GM12891 (cell line): ENCODE results near the gene CPS1.

ENCODE experiments used
- POLR2A ChIP-seq: IDR thresholded peaks from 2 replicates; pipeline ENCODE4 v1.6.1; 2011; ENCODE audit warnings: low read depth, low read length, control low read depth
- POU2F2 ChIP-seq: IDR thresholded peaks from 2 replicates; pipeline ENCODE4 v1.6.1; 2011; ENCODE audit warnings: low read depth, mild to moderate bottlenecking, control low read depth, low read length, moderate library complexity

DNA sequence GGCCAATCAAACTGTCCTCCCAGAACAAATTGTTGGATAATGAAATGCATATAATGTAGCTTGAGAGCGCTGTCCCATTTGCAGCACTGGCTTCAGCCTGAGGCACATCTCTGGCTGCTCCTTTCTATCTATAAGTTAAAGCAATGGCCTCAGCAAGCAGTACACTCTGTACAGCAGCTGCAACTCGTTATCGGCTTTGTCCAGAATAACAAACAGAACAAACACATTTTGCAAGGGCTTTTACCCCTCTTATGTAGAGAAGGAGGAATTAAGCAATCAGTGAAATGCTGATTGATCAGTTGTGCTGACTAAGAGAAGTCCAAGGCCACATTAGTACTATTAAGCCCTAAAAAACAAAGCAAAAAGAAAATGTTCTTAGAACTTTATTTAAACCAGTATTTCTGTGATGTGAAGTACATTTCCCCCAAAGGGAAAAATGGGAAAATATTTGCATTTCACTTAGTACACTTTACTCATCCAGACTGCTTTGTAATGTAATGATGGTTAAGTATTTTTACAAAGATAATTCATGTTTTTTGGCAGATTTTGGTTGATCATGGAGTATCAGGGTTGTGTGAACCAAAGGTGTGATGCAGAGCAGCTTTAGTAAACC is 15.0 kb upstream of the CPS1 start:
- TF ChIP-seq POLR2A (no peak), POU2F2 (no peak)
